ENCODE data around the gene RAB7A. TPM values are rescaled to one million over a fixed set of nuclear protein-coding genes. Genes with fewer than 3 reads are reported as not detected.
"Not testable (repeated sequence)": the region's sequence is repeated elsewhere in the genome, so short reads cannot be mapped to it uniquely, and the experiment has no call there.

Gene RAB7A
- total RNA-seq, 1 donor from 2014 or later, result 306 TPM

- ATAC-seq (no peak), DNase-seq (no peak)
- TF ChIP-seq CTCF (IDR thresholded peaks at IDR 0.05), result no peak
- Histone ChIP-seq H3K36me3 (no peaks in the 10 kb centered on the region), H3K4me3 (peak overlapping the region; percentile 80), H3K27me3 (no peaks in the 10 kb centered on the region), H3K4me1 (peaks cover 44% of the 10 kb centered on the region), H3K9me3 (no peaks in the 10 kb centered on the region), H3K27ac (peak overlapping the region; percentile 95)
- intact Hi-C loops (cut with DNase I), result no loop called here
Measured at GRCh38 chr3:128727059-128727458, 1.1 kb downstream of the RAB7A start.

- peaks cover 48% of the 10 kb centered on the region for H3K4me1 ChIP-seq
- intact Hi-C loops (cut with DNase I), result no loop called here
- no peak for ATAC-seq
- peak overlapping the region; percentile 80 for H3K4me3 ChIP-seq
- H3K9me3 ChIP-seq, result no peaks in the 10 kb centered on the region
- H3K36me3 ChIP-seq, result no peaks in the 10 kb centered on the region
- no peak overlapping the region for H3K27ac ChIP-seq
- no peaks in the 10 kb centered on the region for H3K27me3 ChIP-seq
- TF ChIP-seq CTCF (IDR thresholded peaks at IDR 0.05), result no peak
- peak; percentile 3 for DNase-seq
Measured at GRCh38 chr3:128727485-128727884, 1.5 kb downstream of the RAB7A start.

- H3K4me1 ChIP-seq, result peaks cover 53% of the 10 kb centered on the region
- ATAC-seq (no peak), DNase-seq (no peak)
- H3K27me3 ChIP-seq, result no peaks in the 10 kb centered on the region
- no peaks in the 10 kb centered on the region for H3K36me3 ChIP-seq
- TF ChIP-seq CTCF (IDR thresholded peaks at IDR 0.05), result no peak
- peak overlapping the region; percentile 80 for H3K4me3 ChIP-seq
- intact Hi-C loops (cut with DNase I), result no loop called here
- no peak overlapping the region for H3K27ac ChIP-seq
- H3K9me3 ChIP-seq, result no peaks in the 10 kb centered on the region
Measured at GRCh38 chr3:128727996-128728395, 2.0 kb downstream of the RAB7A start.

GRCh38 chr3:128728521-128728920 lies 2.5 kb downstream of the RAB7A start:
- intact Hi-C loops (cut with DNase I); H3K4me3 ChIP-seq; H3K36me3 ChIP-seq; H3K27ac ChIP-seq; H3K27me3 ChIP-seq; ATAC-seq; H3K9me3 ChIP-seq: not testable (repeated sequence)
- DNase-seq, result peak; percentile 34
- H3K4me1 ChIP-seq, result peaks cover 56% of the 10 kb centered on the region

GRCh38 chr3:128730471-128730870 lies 4.5 kb downstream of the RAB7A start:
- H3K9me3 ChIP-seq, result no peaks in the 10 kb centered on the region
- no peak for TF ChIP-seq CTCF (IDR thresholded peaks at IDR 0.05)
- DNase-seq, result peak; percentile 10
- H3K4me3 ChIP-seq, result no peak overlapping the region
- intact Hi-C loops (cut with DNase I), result no loop called here
- H3K27ac ChIP-seq, result no peak overlapping the region
- peaks cover 63% of the 10 kb centered on the region for H3K4me1 ChIP-seq
- H3K27me3 ChIP-seq, result no peaks in the 10 kb centered on the region
- ATAC-seq, result no peak
- H3K36me3 ChIP-seq, result no peaks in the 10 kb centered on the region

- peaks cover 4% of the 10 kb centered on the region for H3K36me3 ChIP-seq
- intact Hi-C loops (cut with DNase I), result no loop called here
- DNase-seq (no peak), ATAC-seq (no peak)
- no peak for TF ChIP-seq CTCF (IDR thresholded peaks at IDR 0.05)
- H3K4me3 ChIP-seq, result no peak overlapping the region
- H3K27me3 ChIP-seq, result no peaks in the 10 kb centered on the region
- no peaks in the 10 kb centered on the region for H3K9me3 ChIP-seq
- H3K4me1 ChIP-seq, result peaks cover 52% of the 10 kb centered on the region
- no peak overlapping the region for H3K27ac ChIP-seq
Measured at GRCh38 chr3:128734523-128735189, 8.7 kb downstream of the RAB7A start.
